ENCODE data around the gene ANKRD33B. TPM values are rescaled to one million over a fixed set of nuclear protein-coding genes. Genes with fewer than 3 reads are reported as not detected.

ANKRD33B gene
- total and polyA plus RNA-seq, 9 of the 15 experiments (the other 6 are each of a cell fraction or from before 2014, with no cell fraction given), result 0.10 to 1.7 (median 0.40) TPM

DNA sequence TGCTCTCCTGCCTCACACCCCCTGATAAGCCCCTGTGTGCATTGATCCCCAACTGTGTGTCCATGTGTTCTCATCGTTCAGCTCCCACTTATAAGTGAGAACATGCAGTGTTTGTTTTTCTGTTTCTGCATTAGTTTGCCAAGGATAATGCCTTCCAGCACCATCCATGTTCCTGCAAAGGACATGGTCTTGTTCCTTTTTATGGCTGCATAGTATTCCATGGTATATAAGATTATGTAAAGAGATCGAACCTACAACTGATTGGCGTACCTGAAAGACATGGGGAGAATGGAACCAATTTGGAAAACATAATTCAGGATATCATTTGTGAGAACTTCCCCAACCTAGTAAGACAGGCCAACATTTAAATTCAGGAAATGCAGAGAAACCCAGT, 32.4 kb downstream of the ANKRD33B start:
- H3K36me3 ChIP-seq (ENCODE audit: control insufficient read depth, insufficient read depth, low read length), result no peaks in the 10 kb centered on the region
- 0 out of 2 replicates have a peak, but pooled peaks have one; percentile 21 for TF ChIP-seq ETV5 (CRISPR knock-in tag; IDR thresholded peaks at IDR 0.05; ENCODE audit: low read depth)
- TF ChIP-seq BCOR (IDR thresholded peaks at IDR 0.05), result peak; percentile 86
- peak; percentile 65 to 78 for TF ChIP-seq KDM1A (IDR thresholded peaks at IDR 0.05)
- 0 out of 4 replicates have a peak, but pooled peaks of 1 of the 2 experiments have one; percentile 4 for TF ChIP-seq HDAC1 (IDR thresholded peaks at IDR 0.05)
- TF ChIP-seq SMARCA5 (IDR thresholded peaks at IDR 0.05), result peak; percentile 34; the same call in 1 of the 2 replicates
- no peak for TF ChIP-seq ZNF140 (CRISPR knock-in tag; IDR thresholded peaks at IDR 0.05)
- TF ChIP-seq ZFX (CRISPR knock-in tag; IDR thresholded peaks at IDR 0.05), result 0 out of 2 replicates have a peak, but pooled peaks have one; percentile 8
- TF ChIP-seq ZSCAN29 (IDR thresholded peaks at IDR 0.05), result no peak
- no peak for TF ChIP-seq NR2C2 (CRISPR knock-in tag; IDR thresholded peaks at IDR 0.05)
- TF ChIP-seq NR2C2 (tag; IDR thresholded peaks at IDR 0.05), result 0 out of 2 replicates have a peak, but pooled peaks have one; percentile 1
- TF ChIP-seq SMC3 (conservative IDR thresholded peaks at IDR 0.05; ENCODE audit: insufficient read depth, low read depth, low read length), result no peak
- no peak for TF ChIP-seq NONO (IDR thresholded peaks at IDR 0.05; ENCODE audit: low read depth in 2 of 2, low read length in 1 of 2)
- peak; percentile 99 for TF ChIP-seq ZNF146 (CRISPR knock-in tag; IDR thresholded peaks at IDR 0.05; ENCODE audit: unreplicated experiment)
- peak; percentile 80 for TF ChIP-seq RBM25 (IDR thresholded peaks at IDR 0.05; ENCODE audit: low read depth, low read length, severe bottlenecking)
- no peak for TF ChIP-seq ZBTB17 (CRISPR knock-in tag; IDR thresholded peaks at IDR 0.05)
- whole genome bisulfite sequencing (ENCODE audit: insufficient coverage, low coverage, missing lambda C conversion rate), result 88% methylated on average over 3 of the region's 3 CpGs
- peaks cover 19 to 35% of the 10 kb centered on the region in 2 experiments for H3K4me1 ChIP-seq (replicated peaks in 1 of 2; ENCODE audit: control insufficient read depth in 2 of 2, insufficient read depth in 2 of 2, low read length in 2 of 2)
- no peaks in the 10 kb centered on the region for H4K20me1 ChIP-seq (replicated peaks; ENCODE audit: control insufficient read depth, insufficient read depth, low read length)
- POLR2A ChIA-PET, result no interaction called here
- in situ Hi-C loops (cut with MboI), result no loop called here
- intact Hi-C loops (cut with micrococcal nuclease), result no loop called here
- no peaks in the 10 kb centered on the region for H3K9me3 ChIP-seq (replicated peaks; ENCODE audit: control insufficient read depth, insufficient read depth, low read depth, low read length)
- FAIRE-seq, result no peak
- 0 out of 3 replicates have a peak overlapping the region, but pooled peaks have one; percentile 50 for H3K27ac ChIP-seq (ENCODE audit: extremely low read depth, low read depth, low read length)
- no peak overlapping the region for H3K4me3 ChIP-seq
- no TSS peak for BruUV-seq (replicated peaks)
- H2AFZ ChIP-seq (ENCODE audit: low read depth, low read length), result peak overlapping the region; percentile 84
- H3K4me2 ChIP-seq (ENCODE audit: insufficient read depth, low read length), result peak overlapping the region; percentile 77
- peak overlapping the region in 1 of 2 experiments; percentile 44; a peak in 1 of 4 replicates for H3K9ac ChIP-seq (ENCODE audit: insufficient read depth in 1 of 2, low read depth in 2 of 2, low read length in 2 of 2)
- no peak for DNase-seq (ENCODE audit: extremely low read depth in 1 of 4, low spot score in 3 of 4)
- CTCF ChIA-PET (ENCODE audit: low intra/inter-chr PET ratio), result interaction anchor here (0.6 kb wide), 1 partner anchor 11 kb away, joined by 4 read pairs; no protein-coding TSS in a partner anchor
- no peaks in the 10 kb centered on the region for H3K27me3 ChIP-seq (ENCODE audit: control insufficient read depth in 2 of 2, insufficient read depth in 2 of 2, low read length in 2 of 2)
- ATAC-seq, result no peak
- H3K9me1 ChIP-seq (ENCODE audit: control insufficient read depth, insufficient read depth, low read length), result no peaks in the 10 kb centered on the region
- H3K79me2 ChIP-seq (ENCODE audit: control insufficient read depth, insufficient read depth, low read length), result no peaks in the 10 kb centered on the region

Measured in K562 (cell line).